ENCODE data around the gene STK24.

The STK24 gene

DNA sequence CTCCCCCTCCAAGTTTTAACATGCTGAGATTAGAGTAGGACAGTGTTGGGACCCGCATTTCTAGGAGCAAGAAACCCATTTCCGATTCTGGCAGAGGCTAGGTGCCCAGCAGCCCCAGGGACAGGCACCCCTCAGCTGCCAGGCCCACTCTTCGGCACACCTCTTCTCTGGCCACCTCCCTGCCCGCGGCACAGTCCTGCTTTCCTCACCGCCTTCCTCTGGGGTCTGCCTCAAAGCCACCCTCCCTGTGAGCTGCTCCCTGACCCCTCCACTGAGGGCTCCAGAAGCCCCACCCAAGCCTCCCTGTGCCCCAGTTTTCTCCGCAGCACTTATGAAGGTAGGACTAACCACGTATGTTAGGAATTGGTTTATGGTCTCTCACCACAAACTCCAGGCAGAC, 79.9 kb downstream of the STK24 start:
- Histone ChIP-seq H3K79me2 (ENCODE audit: low read length) (peaks cover 67% of the 10 kb centered on the region), H2AFZ (ENCODE audit: low read depth, low read length) (no peak overlapping the region), H3K4me3 (ENCODE audit: low read length) (no peak overlapping the region), H3K4me1 (ENCODE audit: low read length) (peaks cover 18% of the 10 kb centered on the region), H3K27me3 (ENCODE audit: low read depth, low read length) (no peaks in the 10 kb centered on the region), H4K20me1 (ENCODE audit: insufficient read depth, low read length) (peaks cover 88% of the 10 kb centered on the region), H3K9me3 (ENCODE audit: insufficient read depth, low read length) (no peaks in the 10 kb centered on the region), H3K27ac (ENCODE audit: low read length) (no peak overlapping the region), H3K36me3 (replicated peaks; ENCODE audit: low read depth, low read length) (peaks cover 8% of the 10 kb centered on the region), H3K9ac (ENCODE audit: low read length) (no peak overlapping the region), H3K4me2 (ENCODE audit: low read length) (no peak overlapping the region)
- no peak for TF ChIP-seq EZH2phosphoT487 (IDR thresholded peaks at IDR 0.05; ENCODE audit: low read depth)
- TF ChIP-seq, protein P1, sequence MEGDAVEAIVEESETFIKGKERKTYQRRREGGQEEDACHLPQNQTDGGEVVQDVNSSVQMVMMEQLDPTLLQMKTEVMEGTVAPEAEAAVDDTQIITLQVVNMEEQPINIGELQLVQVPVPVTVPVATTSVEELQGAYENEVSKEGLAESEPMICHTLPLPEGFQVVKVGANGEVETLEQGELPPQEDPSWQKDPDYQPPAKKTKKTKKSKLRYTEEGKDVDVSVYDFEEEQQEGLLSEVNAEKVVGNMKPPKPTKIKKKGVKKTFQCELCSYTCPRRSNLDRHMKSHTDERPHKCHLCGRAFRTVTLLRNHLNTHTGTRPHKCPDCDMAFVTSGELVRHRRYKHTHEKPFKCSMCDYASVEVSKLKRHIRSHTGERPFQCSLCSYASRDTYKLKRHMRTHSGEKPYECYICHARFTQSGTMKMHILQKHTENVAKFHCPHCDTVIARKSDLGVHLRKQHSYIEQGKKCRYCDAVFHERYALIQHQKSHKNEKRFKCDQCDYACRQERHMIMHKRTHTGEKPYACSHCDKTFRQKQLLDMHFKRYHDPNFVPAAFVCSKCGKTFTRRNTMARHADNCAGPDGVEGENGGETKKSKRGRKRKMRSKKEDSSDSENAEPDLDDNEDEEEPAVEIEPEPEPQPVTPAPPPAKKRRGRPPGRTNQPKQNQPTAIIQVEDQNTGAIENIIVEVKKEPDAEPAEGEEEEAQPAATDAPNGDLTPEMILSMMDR (IDR thresholded peaks at IDR 0.05; ENCODE audit: low read depth, low read length), result no peak

DNA sequence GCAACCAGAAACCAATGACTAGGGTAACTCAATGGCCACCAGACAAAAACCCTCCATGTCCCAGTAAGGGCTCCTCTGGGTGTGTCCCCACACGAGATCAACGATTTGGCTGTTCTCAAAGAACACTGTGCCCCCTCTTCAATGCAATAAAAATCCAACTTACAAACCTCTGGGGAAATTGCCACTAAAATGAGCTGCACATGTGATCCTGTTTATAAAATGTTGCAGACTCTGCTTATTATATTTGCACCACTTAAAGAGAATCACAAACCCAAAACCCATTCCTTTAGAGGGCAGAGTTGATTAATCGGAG, 80.5 kb downstream of the STK24 start:
- no peak overlapping the region for H3K4me3 ChIP-seq (ENCODE audit: low read length)
- peaks cover 13% of the 10 kb centered on the region for H3K4me1 ChIP-seq (ENCODE audit: low read length)
- H3K27me3 ChIP-seq (ENCODE audit: low read depth, low read length), result no peaks in the 10 kb centered on the region
- no peak overlapping the region for H3K27ac ChIP-seq (ENCODE audit: low read length)
- H3K36me3 ChIP-seq (replicated peaks; ENCODE audit: low read depth, low read length), result peaks cover 8% of the 10 kb centered on the region
- H3K9me3 ChIP-seq (ENCODE audit: insufficient read depth, low read length), result no peaks in the 10 kb centered on the region
- H3K79me2 ChIP-seq (ENCODE audit: low read length), result peaks cover 65% of the 10 kb centered on the region
- H3K4me2 ChIP-seq (ENCODE audit: low read length), result no peak overlapping the region
- TF ChIP-seq EZH2phosphoT487 (IDR thresholded peaks at IDR 0.05; ENCODE audit: low read depth), result no peak
- TF ChIP-seq, protein P1 (IDR thresholded peaks at IDR 0.05; ENCODE audit: low read depth, low read length), result no peak
- H4K20me1 ChIP-seq (ENCODE audit: insufficient read depth, low read length), result peaks cover 87% of the 10 kb centered on the region
- H2AFZ ChIP-seq (ENCODE audit: low read depth, low read length), result no peak overlapping the region
- no peak overlapping the region for H3K9ac ChIP-seq (ENCODE audit: low read length)

DNA sequence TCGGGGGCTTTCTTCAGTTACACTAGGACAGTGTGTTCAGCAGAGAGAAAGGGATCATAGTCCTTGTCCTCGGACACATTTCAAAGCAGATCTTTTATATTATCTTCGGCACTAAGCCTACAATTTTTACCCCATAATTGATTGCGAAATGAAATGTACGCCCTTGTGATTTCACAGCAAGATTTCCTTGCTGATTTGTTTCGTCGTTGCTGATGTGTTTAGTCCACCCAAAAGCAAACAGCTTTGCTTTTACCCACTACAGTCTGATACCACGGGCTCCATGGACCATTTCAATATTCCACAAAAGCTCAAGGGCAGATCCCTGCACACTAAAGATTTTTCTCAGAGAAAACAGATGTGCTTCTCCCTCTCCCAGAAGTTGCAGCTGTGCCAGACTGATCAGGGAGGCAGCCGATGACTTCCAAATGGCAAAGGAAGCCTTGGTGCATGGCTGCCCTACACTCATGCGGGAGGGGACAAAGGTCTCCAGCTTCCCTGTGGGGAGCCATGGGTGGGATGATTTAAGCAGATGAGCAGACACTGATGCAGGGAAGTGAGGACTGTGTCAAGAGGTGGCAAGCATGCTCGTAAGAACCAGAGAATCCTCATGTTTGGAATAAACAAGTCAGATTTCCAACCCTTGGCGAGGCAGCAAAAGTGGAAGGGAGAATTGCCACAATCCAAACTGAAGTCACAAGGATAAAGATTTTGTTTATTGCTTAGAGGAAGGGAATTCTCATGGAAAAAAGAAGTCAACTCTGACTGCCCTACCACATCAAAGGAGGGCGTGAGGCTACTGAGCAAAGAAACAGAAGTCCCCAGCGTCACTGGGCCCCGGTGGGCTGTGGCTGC, 81.1 kb downstream of the STK24 start:
- no peaks in the 10 kb centered on the region for H3K9me3 ChIP-seq (ENCODE audit: insufficient read depth, low read length)
- no peak overlapping the region for H3K4me3 ChIP-seq (ENCODE audit: low read length)
- TF ChIP-seq, protein P1 (IDR thresholded peaks at IDR 0.05; ENCODE audit: low read depth, low read length), result no peak
- TF ChIP-seq EZH2phosphoT487 (IDR thresholded peaks at IDR 0.05; ENCODE audit: low read depth), result no peak
- no peak overlapping the region for H3K9ac ChIP-seq (ENCODE audit: low read length)
- no peak overlapping the region for H3K4me2 ChIP-seq (ENCODE audit: low read length)
- H3K27ac ChIP-seq (ENCODE audit: low read length), result no peak overlapping the region
- H2AFZ ChIP-seq (ENCODE audit: low read depth, low read length), result no peak overlapping the region
- H3K36me3 ChIP-seq (replicated peaks; ENCODE audit: low read depth, low read length), result peaks cover 8% of the 10 kb centered on the region
- H4K20me1 ChIP-seq (ENCODE audit: insufficient read depth, low read length), result peaks cover 87% of the 10 kb centered on the region
- peaks cover 7% of the 10 kb centered on the region for H3K4me1 ChIP-seq (ENCODE audit: low read length)
- H3K79me2 ChIP-seq (ENCODE audit: low read length), result peaks cover 70% of the 10 kb centered on the region
- H3K27me3 ChIP-seq (ENCODE audit: low read depth, low read length), result no peaks in the 10 kb centered on the region

DNA sequence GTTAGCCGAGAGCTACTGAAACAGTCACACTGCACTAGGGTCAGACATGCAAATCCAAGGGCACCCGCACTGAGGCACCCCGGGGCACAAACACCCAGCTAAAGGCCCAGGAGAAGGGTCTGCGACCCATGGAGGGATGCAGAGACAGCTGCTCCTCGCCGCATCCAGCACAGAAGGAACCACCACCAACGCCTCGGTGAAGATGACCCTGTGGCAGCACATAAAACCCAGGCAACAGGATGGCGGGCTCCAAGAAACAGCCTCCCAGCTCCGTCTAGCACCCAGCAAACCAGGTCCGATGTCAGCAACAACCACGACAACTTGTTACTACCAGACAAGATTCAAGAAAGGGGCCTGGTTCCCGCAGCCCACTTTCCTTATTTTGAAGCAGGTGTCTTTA, 82.1 kb downstream of the STK24 start:
- Histone ChIP-seq H3K9me3 (ENCODE audit: insufficient read depth, low read length) (no peaks in the 10 kb centered on the region), H3K27me3 (ENCODE audit: low read depth, low read length) (no peaks in the 10 kb centered on the region), H3K79me2 (ENCODE audit: low read length) (peaks cover 71% of the 10 kb centered on the region), H3K4me3 (ENCODE audit: low read length) (no peak overlapping the region), H3K4me1 (ENCODE audit: low read length) (peaks cover 6% of the 10 kb centered on the region), H4K20me1 (ENCODE audit: insufficient read depth, low read length) (peaks cover 87% of the 10 kb centered on the region), H2AFZ (ENCODE audit: low read depth, low read length) (no peak overlapping the region), H3K4me2 (ENCODE audit: low read length) (no peak overlapping the region), H3K9ac (ENCODE audit: low read length) (no peak overlapping the region), H3K27ac (ENCODE audit: low read length) (no peak overlapping the region), H3K36me3 (replicated peaks; ENCODE audit: low read depth, low read length) (peaks cover 5% of the 10 kb centered on the region)
- no peak for TF ChIP-seq EZH2phosphoT487 (IDR thresholded peaks at IDR 0.05; ENCODE audit: low read depth)
- TF ChIP-seq, protein P1 (IDR thresholded peaks at IDR 0.05; ENCODE audit: low read depth, low read length), result no peak

Measured in OCI-LY3 (cell line).